OCI-LY7 (cell line): Measurements from ENCODE around the gene ABL2. TPM values are rescaled to one million over a fixed set of nuclear protein-coding genes. Genes with fewer than 3 reads are reported as not detected.

Experiments
- BruUV-seq: library from RNA; stranded (reverse); fragments of 400-500 nt; replicated peaks from 2 replicates; lab custom pipeline; 2021; lab: Mats Ljungman, UMichigan
- CTCF ChIA-PET: fragments of 300-600 bp; sonication (Branson Sonifier 250); formaldehyde crosslinking; loops from one replicate; lab custom pipeline; 2022; ENCODE audit warnings: antibody characterized with exemption; ENCODE audit not compliant: unreplicated experiment; lab: Charles Lee
- POLR2A ChIA-PET: fragments of 300-600 bp; sonication (Branson Sonifier 250); formaldehyde crosslinking; loops from one replicate; lab custom pipeline; 2022; ENCODE audit warnings: antibody characterized with exemption; lab: Charles Lee
- DNase-seq: peaks from one replicate; pipeline ENCODE4 v3.0.0-alpha.2; 2015; ENCODE audit warnings: low spot score
- H2AFZ ChIP-seq: fragments of 200-600 bp; sonication (generic), shearing (Covaris generic); 2 replicates; pipeline ENCODE4 v1.6.1; 2014; ENCODE audit warnings: mild to moderate bottlenecking, antibody characterized with exemption, low read length, moderate library complexity
- H3K27ac ChIP-seq: fragments of 200-600 bp; sonication (generic); 2 replicates; pipeline ENCODE4 v1.5.1; 2014; ENCODE audit warnings: mixed run types, low read depth, mild to moderate bottlenecking, moderate library complexity, low read length, inconsistent platforms; ENCODE audit not compliant: poor library complexity, severe bottlenecking
- H3K36me3 ChIP-seq: fragments of 200-600 bp; sonication (generic); 2 replicates; pipeline ENCODE4 v1.6.1; 2014; ENCODE audit warnings: mild to moderate bottlenecking, antibody characterized with exemption, low read length, moderate library complexity, mixed read lengths; ENCODE audit not compliant: insufficient read depth
- H3K4me1 ChIP-seq: fragments of 200-600 bp; sonication (generic); 2 replicates; pipeline ENCODE4 v1.5.1; 2014; ENCODE audit warnings: mild to moderate bottlenecking, low read length; ENCODE audit not compliant: insufficient read depth, poor library complexity, severe bottlenecking
- H3K4me2 ChIP-seq: fragments of 200-600 bp; sonication (generic); 2 replicates; pipeline ENCODE4 v1.6.1; 2014; ENCODE audit warnings: mild to moderate bottlenecking, low read length
- H3K4me3 ChIP-seq: fragments of 200-600 bp; sonication (generic); 2 replicates; pipeline ENCODE4 v1.5.1; 2014; ENCODE audit warnings: mild to moderate bottlenecking, low read depth, low read length; ENCODE audit not compliant: poor library complexity, severe bottlenecking
- H3K79me2 ChIP-seq: fragments of 200-600 bp; sonication (generic); 2 replicates; pipeline ENCODE4 v1.6.1; 2016; ENCODE audit warnings: low read depth, mild to moderate bottlenecking, low read length, moderate library complexity, mixed read lengths; ENCODE audit not compliant: insufficient read depth
- H3K9me2 ChIP-seq: fragments of 200-600 bp; sonication (generic); 2 replicates; pipeline ENCODE4 v1.6.1; 2016; ENCODE audit warnings: mild to moderate bottlenecking, low read length, mixed read lengths; ENCODE audit not compliant: insufficient read depth
- H3K9me3 ChIP-seq: fragments of 200-600 bp; sonication (generic); 2 replicates; pipeline ENCODE4 v1.6.1; 2014; ENCODE audit warnings: mild to moderate bottlenecking, mixed run types, low read length, mixed read lengths
- H4K20me1 ChIP-seq: fragments of 200-600 bp; sonication (generic); 2 replicates; pipeline ENCODE4 v1.6.1; 2014; ENCODE audit warnings: mild to moderate bottlenecking, antibody characterized with exemption, low read length, moderate library complexity, mixed read lengths; ENCODE audit not compliant: insufficient read depth
- CTCF ChIP-seq: fragments of 200-600 bp; sonication (generic); conservative IDR thresholded peaks from 2 replicates; pipeline ENCODE4 v1.5.1; 2014; ENCODE audit warnings: mild to moderate bottlenecking, antibody characterized with exemption, low read length, moderate library complexity, mixed read lengths
- EZH2phosphoT487 ChIP-seq: fragments of 200-600 bp; sonication (generic); IDR thresholded peaks from 2 replicates; pipeline ENCODE4 v1.6.1; 2018; ENCODE audit warnings: low read depth, borderline replicate concordance, mild to moderate bottlenecking, mixed run types, antibody characterized with exemption, low read length, moderate library complexity, mixed read lengths
- intact Hi-C: fragments of 100-400 bp; cut with micrococcal nuclease; formaldehyde crosslinking; loops from one replicate; pipeline ENCODE4 v1.10.0; 2022; ENCODE audit not compliant: unreplicated experiment
- total RNA-seq, 2 experiments: library from RNA; depleted of rRNA in 1 of 2; stranded (reverse); fragments of >200 nt in 1 of 2; shearing (Covaris generic) in 1 of 2; gene quantifications; 2 replicates each; pipeline ENCODE4 v1.2.3, GENCODE V29; 2014 to 2022

Gene ABL2
- total RNA-seq, 2 experiments from 2014 or later: 7.3 to 14.9 TPM

GRCh38 chr1:179115181-179115580, 114.3 kb downstream of the ABL2 start:
- Histone ChIP-seq H2AFZ (no peak overlapping the region), H3K9me2 (no peaks in the 10 kb centered on the region), H3K79me2 (no peaks in the 10 kb centered on the region), H3K4me1 (no peaks in the 10 kb centered on the region), H3K27ac (no peak overlapping the region), H3K36me3 (peaks cover 52% of the 10 kb centered on the region), H4K20me1 (no peaks in the 10 kb centered on the region), H3K9me3 (no peaks in the 10 kb centered on the region), H3K4me3 (no peak overlapping the region), H3K4me2 (no peak overlapping the region)
- no peak for DNase-seq
- ChIA-PET CTCF (no interaction called here), POLR2A (interaction anchor here (0.5 to 2.1 kb wide), 3 partner anchors 16 to 381 kb away, joined by 3 to 5 read pairs (median 4); no protein-coding TSS in a partner anchor)
- BruUV-seq: no TSS peak
- intact Hi-C loops: no loop called here
- TF ChIP-seq CTCF (no peak), EZH2phosphoT487 (no peak)

- no peak overlapping the region for H2AFZ ChIP-seq
- no peaks in the 10 kb centered on the region for H3K9me2 ChIP-seq
- H4K20me1 ChIP-seq: no peaks in the 10 kb centered on the region
- no peaks in the 10 kb centered on the region for H3K4me1 ChIP-seq
- ChIA-PET POLR2A (interaction anchor here (0.6 kb wide), 1 partner anchor 186 kb away, joined by 3 read pairs; no protein-coding TSS in a partner anchor), CTCF (no interaction called here)
- TF ChIP-seq CTCF: no peak
- no peak for TF ChIP-seq EZH2phosphoT487
- H3K4me2 ChIP-seq: no peak overlapping the region
- intact Hi-C loops: no loop called here
- H3K79me2 ChIP-seq: no peaks in the 10 kb centered on the region
- peaks cover 53% of the 10 kb centered on the region for H3K36me3 ChIP-seq
- no peak overlapping the region for H3K4me3 ChIP-seq
- H3K9me3 ChIP-seq: no peaks in the 10 kb centered on the region
- H3K27ac ChIP-seq: no peak overlapping the region
- no peak for DNase-seq
- BruUV-seq: no TSS peak
Measured at GRCh38 chr1:179108644-179109043, 120.8 kb downstream of the ABL2 start.

GRCh38 chr1:179107706-179108629, 121.5 kb downstream of the ABL2 start:
- Histone ChIP-seq H3K36me3 (peaks cover 53% of the 10 kb centered on the region), H3K4me2 (no peak overlapping the region), H3K27ac (no peak overlapping the region), H3K4me3 (no peak overlapping the region), H3K4me1 (no peaks in the 10 kb centered on the region), H3K9me2 (no peaks in the 10 kb centered on the region), H3K9me3 (no peaks in the 10 kb centered on the region), H2AFZ (no peak overlapping the region), H3K79me2 (no peaks in the 10 kb centered on the region), H4K20me1 (no peaks in the 10 kb centered on the region)
- ChIA-PET CTCF (no interaction called here), POLR2A (interaction anchor here (0.6 kb wide), 1 partner anchor 1190 kb away, joined by 4 read pairs; no protein-coding TSS in a partner anchor)
- DNase-seq: no peak
- intact Hi-C loops: no loop called here
- TF ChIP-seq EZH2phosphoT487 (no peak), CTCF (no peak)
- no TSS peak for BruUV-seq
